ENCODE data around the gene PON1.

PON1 gene

GRCh38 chr7:95317546-95317945, 6.8 kb downstream of the PON1 start:
- DNase-seq (ENCODE audit: low spot score), result no peak

- no peak for DNase-seq (ENCODE audit: low spot score)
These were observed 7.7 kb downstream of the PON1 start for GRCh38 chr7:95316588-95316987.

GRCh38 chr7:95312561-95312960, 11.8 kb downstream of the PON1 start:
- no peak for DNase-seq (ENCODE audit: low spot score)

- no peak for DNase-seq (ENCODE audit: low spot score)
These were observed 12.9 kb downstream of the PON1 start for GRCh38 chr7:95311389-95311788.

GRCh38 chr7:95309951-95310350, 14.4 kb downstream of the PON1 start:
- no peak for DNase-seq (ENCODE audit: low spot score)

GRCh38 chr7:95304990-95305389, 19.3 kb downstream of the PON1 start:
- no peak for DNase-seq (ENCODE audit: low spot score)

- DNase-seq (ENCODE audit: low spot score), result no peak
These were observed 21.1 kb downstream of the PON1 start for GRCh38 chr7:95303013-95303905.

- no peak for DNase-seq (ENCODE audit: low spot score)
These were observed 26.2 kb downstream of the PON1 start for GRCh38 chr7:95298091-95298490.

GRCh38 chr7:95297041-95297440, 27.3 kb downstream of the PON1 start:
- no peak for DNase-seq (ENCODE audit: low spot score)

- DNase-seq (ENCODE audit: low spot score), result no peak
These were observed 27.9 kb downstream of the PON1 start for GRCh38 chr7:95296456-95296855.

- no peak for DNase-seq (ENCODE audit: low spot score)
These were observed 28.9 kb downstream of the PON1 start for GRCh38 chr7:95295397-95295796.

- DNase-seq (ENCODE audit: low spot score), result no peak
These were observed 34.0 kb downstream of the PON1 start for GRCh38 chr7:95290166-95290830.

- no peak for DNase-seq (ENCODE audit: low spot score)
These were observed 38.2 kb downstream of the PON1 start for GRCh38 chr7:95286096-95286495.

GRCh38 chr7:95279417-95279816, 44.9 kb downstream of the PON1 start:
- DNase-seq (ENCODE audit: low spot score), result no peak

GRCh38 chr7:95276114-95276513, 48.2 kb downstream of the PON1 start:
- DNase-seq (ENCODE audit: low spot score), result no peak

- no peak for DNase-seq (ENCODE audit: low spot score)
These were observed 54.7 kb downstream of the PON1 start for GRCh38 chr7:95269640-95270039.

GRCh38 chr7:95267754-95268153, 56.6 kb downstream of the PON1 start:
- DNase-seq (ENCODE audit: low spot score), result no peak

GRCh38 chr7:95265634-95266033, 58.7 kb downstream of the PON1 start:
- no peak for DNase-seq (ENCODE audit: low spot score)

- no peak for DNase-seq (ENCODE audit: low spot score)
These were observed 59.9 kb downstream of the PON1 start for GRCh38 chr7:95264363-95264891.

GRCh38 chr7:95263785-95264362, 60.5 kb downstream of the PON1 start:
- no peak for DNase-seq (ENCODE audit: low spot score)

- no peak for DNase-seq (ENCODE audit: low spot score)
These were observed 61.5 kb downstream of the PON1 start for GRCh38 chr7:95262875-95263274.

GRCh38 chr7:95261895-95262415, 62.4 kb downstream of the PON1 start:
- DNase-seq (ENCODE audit: low spot score), result no peak

- DNase-seq (ENCODE audit: low spot score), result no peak
These were observed 68.6 kb downstream of the PON1 start for GRCh38 chr7:95255691-95256090.

Measured in Ammon's horn (tissue), 1 donor.